CD4-positive, CD25-positive, alpha-beta regulatory T cell (primary cell): ENCODE data around the gene OXSR1. TPM values are rescaled to one million over a fixed set of nuclear protein-coding genes. Genes with fewer than 3 reads are reported as not detected.
A peak's percentile ranks its signal among the peaks of the same experiment; 100 is the strongest.
"Not testable (repeated sequence)": the region's sequence is repeated elsewhere in the genome, so short reads cannot be mapped to it uniquely, and the experiment has no call there.

Source experiments
- ATAC-seq, 2 donors: fragments of 150-1000 bp; cut with Tn5 transposase; one replicate each; pipeline ENCODE4 v1.10.0; 2021; ENCODE audit warnings: low read depth in 2 of 2, moderate number of reproducible peaks in 2 of 2, moderate library complexity in 1 of 2
- DNase-seq, 3 donors: peaks; one replicate each; pipeline versions ENCODE4 v3.0.0 to v3.0.0-alpha.2; 2012 to 2022; ENCODE audit warnings: mixed read lengths in 1 of 3
- H3K27ac ChIP-seq: one replicate; pipeline ENCODE4 v1.7.0; 2013; ENCODE audit warnings: mild to moderate bottlenecking, low read length; ENCODE audit not compliant: insufficient read depth, poor library complexity, severe bottlenecking
- H3K27me3 ChIP-seq: one replicate; pipeline ENCODE4 v1.7.0; 2013; ENCODE audit warnings: low read length; ENCODE audit not compliant: control insufficient read depth, insufficient read depth
- H3K36me3 ChIP-seq: one replicate; pipeline ENCODE4 v1.7.0; 2013; ENCODE audit warnings: mild to moderate bottlenecking, low read length, moderate library complexity; ENCODE audit not compliant: control insufficient read depth, insufficient read depth
- H3K4me1 ChIP-seq: 2 replicates; pipeline ENCODE4 v1.7.0; 2013; ENCODE audit warnings: mild to moderate bottlenecking, low read length; ENCODE audit not compliant: insufficient read depth, control insufficient read depth, poor library complexity, severe bottlenecking
- H3K4me3 ChIP-seq: one replicate; pipeline ENCODE4 v1.7.0; 2013; ENCODE audit warnings: low read depth, mild to moderate bottlenecking, low read length, moderate library complexity
- H3K9me3 ChIP-seq, 2 experiments: 1 replicate in 1 of 2; 2 replicates in 1 of 2; pipeline ENCODE4 v1.7.0; 2013; ENCODE audit warnings: low read length in 2 of 2, mild to moderate bottlenecking in 1 of 2, moderate library complexity in 1 of 2; ENCODE audit not compliant: control insufficient read depth in 2 of 2
- H3K27ac Mint-ChIP-seq, 3 donors: one replicate each; pipeline ENCODE4 v1.8.0; 2020 to 2022; ENCODE audit warnings: mild to moderate bottlenecking in 3 of 3, mixed read lengths in 3 of 3, moderate library complexity in 2 of 3
- H3K27me3 Mint-ChIP-seq: one replicate; pipeline ENCODE4 v1.8.0; 2022; ENCODE audit warnings: mild to moderate bottlenecking, mixed read lengths
- H3K36me3 Mint-ChIP-seq: one replicate; pipeline ENCODE4 v1.8.0; 2020; ENCODE audit warnings: mixed read lengths
- H3K4me1 Mint-ChIP-seq, 4 donors: one replicate each; pipeline ENCODE4 v1.8.0; 2020 to 2022; ENCODE audit warnings: mixed read lengths in 4 of 4, mild to moderate bottlenecking in 1 of 4
- H3K4me3 Mint-ChIP-seq, 4 donors: one replicate each; pipeline ENCODE4 v1.8.0; 2020 to 2022; ENCODE audit warnings: mild to moderate bottlenecking in 4 of 4, mixed read lengths in 4 of 4, moderate library complexity in 3 of 4
- H3K9me3 Mint-ChIP-seq, 7 donors: one replicate each; pipeline ENCODE4 v1.8.0; 2020 to 2022; ENCODE audit warnings: mixed read lengths in 7 of 7, mild to moderate bottlenecking in 3 of 7, moderate library complexity in 2 of 7
- polyA plus RNA-seq, 4 donors: library from polyadenylated mRNA; unstranded; fragments of 300-500 nt; fragmentation: Illumina TruSeq; gene quantifications; one replicate each; pipeline ENCODE4 v1.2.3, GENCODE V29; 2021
- total RNA-seq: library from RNA; stranded (reverse); gene quantifications from one replicate; pipeline ENCODE4 v1.2.3, GENCODE V29; 2022

The OXSR1 gene
- total and polyA plus RNA-seq, 5 donors from 2014 or later = 12.6 to 62.3 (median 17.3) TPM

GRCh38 chr3:38133209-38133556 lies 32.2 kb upstream of the OXSR1 start:
- H3K36me3 Mint-ChIP-seq = peaks cover 28% of the 10 kb centered on the region
- H3K4me1 ChIP-seq = peaks cover 30% of the 10 kb centered on the region

GRCh38 chr3:38133557-38134405 lies 31.6 kb upstream of the OXSR1 start:
- H3K36me3 ChIP-seq = peaks cover 48% of the 10 kb centered on the region
- peaks cover 28% of the 10 kb centered on the region for H3K36me3 Mint-ChIP-seq
- no peaks in the 10 kb centered on the region for H3K9me3 ChIP-seq
- no peaks in the 10 kb centered on the region for H3K9me3 Mint-ChIP-seq
- H3K27ac Mint-ChIP-seq = peak overlapping the region in 2 of 3 donors; percentile 28 to 45
- ATAC-seq (no peak), DNase-seq (no peak)
- H3K4me3 Mint-ChIP-seq = peak overlapping the region in 3 of 4 donors; percentile 8 to 95 (median 57)
- H3K27ac ChIP-seq = no peak overlapping the region
- H3K4me1 Mint-ChIP-seq = peaks cover 9 to 70% (median 42%) of the 10 kb centered on the region in 4 donors
- no peaks in the 10 kb centered on the region for H3K27me3 ChIP-seq
- H3K27me3 Mint-ChIP-seq = no peaks in the 10 kb centered on the region
- H3K4me1 ChIP-seq = peaks cover 32% of the 10 kb centered on the region
- H3K4me3 ChIP-seq = no peak overlapping the region

More at GRCh38 chr3:38133209-38133556, 32.2 kb upstream of the OXSR1 start:
- ATAC-seq (no peak), DNase-seq (no peak)
- Mint-ChIP-seq H3K9me3 (no peaks in the 10 kb centered on the region), H3K27me3 (no peaks in the 10 kb centered on the region), H3K4me3 (peak overlapping the region in 2 of 4 donors; percentile 44 to 50), H3K4me1 (peaks cover 9 to 68% (median 41%) of the 10 kb centered on the region in 4 donors), H3K27ac (peak overlapping the region in 2 of 3 donors; percentile 6 to 38)
- no peak overlapping the region for H3K4me3 ChIP-seq
- H3K9me3 ChIP-seq = no peaks in the 10 kb centered on the region
- no peaks in the 10 kb centered on the region for H3K27me3 ChIP-seq
- H3K27ac ChIP-seq = no peak overlapping the region
- H3K36me3 ChIP-seq = peaks cover 52% of the 10 kb centered on the region

- not testable (repeated sequence) for H3K27me3 ChIP-seq, DNase-seq, ATAC-seq, H3K27ac ChIP-seq, H3K9me3 ChIP-seq, H3K9me3 Mint-ChIP-seq, H3K27me3 Mint-ChIP-seq, H3K4me3 ChIP-seq
- Mint-ChIP-seq H3K4me3 (peak overlapping the region; percentile 95 to 100 (median 97)), H3K27ac (peak overlapping the region in 2 of 3 donors; percentile 70 to 96), H3K4me1 (peaks cover 9 to 77% (median 45%) of the 10 kb centered on the region in 4 donors), H3K36me3 (peaks cover 20% of the 10 kb centered on the region)
- Histone ChIP-seq H3K36me3 (peaks cover 40% of the 10 kb centered on the region), H3K4me1 (peaks cover 40% of the 10 kb centered on the region)
Measured at GRCh38 chr3:38134517-38135143, 30.7 kb upstream of the OXSR1 start.

DNA sequence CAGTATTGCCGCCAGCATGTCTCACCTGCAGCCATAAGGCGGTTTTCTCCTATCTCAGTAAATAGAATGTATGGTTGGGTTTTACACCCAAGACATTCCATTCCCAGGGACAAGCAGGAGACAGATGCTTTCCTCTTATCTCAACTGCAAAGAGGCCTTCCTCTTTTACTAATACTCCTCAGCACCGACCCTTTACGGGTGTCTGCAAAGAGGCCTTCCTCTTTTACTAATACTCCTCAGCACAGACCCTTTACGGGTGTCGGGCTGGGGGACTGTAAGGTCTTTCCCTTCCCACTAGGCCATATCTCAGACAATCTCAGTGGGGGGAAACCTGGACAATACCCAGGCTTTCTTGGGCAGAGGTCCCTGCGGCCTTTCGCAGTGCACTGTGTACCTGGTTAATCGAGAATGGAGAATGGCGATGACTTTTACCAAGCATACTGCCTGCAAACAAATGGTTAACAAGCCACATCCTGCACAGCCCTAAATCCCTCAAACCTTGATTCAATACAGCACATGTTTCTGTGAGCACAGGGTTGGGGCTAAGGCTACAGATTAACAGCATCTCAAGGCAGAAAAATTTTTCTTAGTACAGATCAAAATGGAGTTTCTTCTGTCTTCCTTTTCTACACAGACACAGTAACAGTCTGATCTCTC lies 29.6 kb upstream of the OXSR1 start:
- Mint-ChIP-seq H3K4me1 (peaks cover 9 to 82% (median 43%) of the 10 kb centered on the region in 4 donors), H3K4me3 (peak overlapping the region; percentile 95 to 100 (median 97)), H3K36me3 (peaks cover 17% of the 10 kb centered on the region), H3K27ac (peak overlapping the region; percentile 29 to 96 (median 92))
- not testable (repeated sequence) for H3K27me3 ChIP-seq, H3K9me3 ChIP-seq, ATAC-seq, H3K27me3 Mint-ChIP-seq, H3K9me3 Mint-ChIP-seq
- peak in 2 of 3 donors; percentile 64 to 82 for DNase-seq
- peaks cover 32% of the 10 kb centered on the region for H3K36me3 ChIP-seq
- H3K4me1 ChIP-seq = peaks cover 51% of the 10 kb centered on the region
- peak overlapping the region; percentile 85 for H3K27ac ChIP-seq
- H3K4me3 ChIP-seq = peak overlapping the region; percentile 75

GRCh38 chr3:38136393-38136776 lies 29.0 kb upstream of the OXSR1 start:
- Histone ChIP-seq H3K9me3 (no peaks in the 10 kb centered on the region), H3K4me3 (peak overlapping the region; percentile 75), H3K27me3 (no peaks in the 10 kb centered on the region), H3K4me1 (peaks cover 51% of the 10 kb centered on the region), H3K27ac (peak overlapping the region; percentile 85), H3K36me3 (peaks cover 36% of the 10 kb centered on the region)
- DNase-seq = peak; percentile 11 to 34 (median 12)
- H3K4me3 Mint-ChIP-seq = peak overlapping the region; percentile 95 to 100 (median 97)
- peaks cover 9 to 87% (median 43%) of the 10 kb centered on the region in 4 donors for H3K4me1 Mint-ChIP-seq
- peaks cover 21% of the 10 kb centered on the region for H3K36me3 Mint-ChIP-seq
- no peaks in the 10 kb centered on the region for H3K9me3 Mint-ChIP-seq
- no peak for ATAC-seq
- peak overlapping the region; percentile 29 to 96 (median 92) for H3K27ac Mint-ChIP-seq
- no peaks in the 10 kb centered on the region for H3K27me3 Mint-ChIP-seq

DNA sequence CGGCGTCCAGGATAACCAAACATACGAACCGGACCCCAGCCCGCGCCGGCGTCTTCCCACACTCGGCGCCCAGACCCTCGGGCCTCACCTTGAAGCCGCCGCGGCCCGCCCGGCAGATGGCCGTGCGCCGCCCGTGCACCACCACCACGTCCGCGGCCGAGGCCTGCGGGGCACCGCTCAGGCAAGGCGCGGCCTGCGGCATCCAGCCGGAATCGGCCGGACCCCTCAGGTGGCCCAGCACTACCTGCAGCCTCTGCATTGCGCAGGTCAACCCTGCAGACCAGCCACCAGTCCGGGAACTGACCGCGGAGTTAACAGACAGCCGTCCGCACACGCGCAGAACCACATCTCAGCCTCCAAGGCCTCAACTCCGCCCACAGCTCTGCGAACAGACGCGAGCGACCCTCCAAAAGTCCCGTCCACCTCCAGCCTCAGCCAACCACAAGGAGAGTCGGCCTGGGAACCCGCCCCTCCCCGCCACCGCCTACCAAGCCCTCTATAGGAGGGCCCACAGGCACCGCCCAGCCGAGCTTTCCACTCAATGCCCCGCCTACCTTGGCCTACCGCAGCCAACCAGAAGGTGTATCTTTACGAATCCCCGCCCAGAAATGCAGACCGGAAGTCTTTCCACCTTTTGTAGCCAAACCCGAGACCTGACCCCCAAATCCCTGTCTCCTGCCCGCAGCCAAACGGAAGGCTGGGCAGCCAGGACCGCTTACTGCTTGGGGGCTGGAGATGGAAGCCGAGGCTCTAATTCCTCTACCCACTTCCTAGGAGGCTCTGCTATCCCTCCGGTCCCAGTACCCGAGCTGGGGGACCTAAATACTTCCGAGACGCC lies 28.3 kb upstream of the OXSR1 start, which contains the start of gene ACAA1:
Gene ACAA1, minus strand, starts transcription at position 351 of the 838 bp plus-strand sequence. Its CDS starts 92 bp downstream, at position 259.
- DNase-seq (peak; percentile 95 to 99 (median 97)), ATAC-seq (peak; percentile 92)
- Histone ChIP-seq H3K36me3 (peaks cover 36% of the 10 kb centered on the region), H3K4me3 (peak within 1 kb of the TSS; percentile 83), H3K9me3 (no peaks in the 10 kb centered on the region), H3K4me1 (peaks cover 51% of the 10 kb centered on the region), H3K27ac (peak within 1 kb of the TSS; percentile 85), H3K27me3 (no peaks in the 10 kb centered on the region)
- H3K27me3 Mint-ChIP-seq = no peaks in the 10 kb centered on the region
- H3K4me3 Mint-ChIP-seq = peak within 1 kb of the TSS; percentile 95 to 100 (median 98)
- peaks cover 9 to 84% (median 43%) of the 10 kb centered on the region in 4 donors for H3K4me1 Mint-ChIP-seq
- H3K36me3 Mint-ChIP-seq = peaks cover 21% of the 10 kb centered on the region
- no peaks in the 10 kb centered on the region for H3K9me3 Mint-ChIP-seq
- peak within 1 kb of the TSS; percentile 96 to 98 (median 97) for H3K27ac Mint-ChIP-seq
